ENCODE results near the gene RNF113B.

The RNF113B gene

DNA sequence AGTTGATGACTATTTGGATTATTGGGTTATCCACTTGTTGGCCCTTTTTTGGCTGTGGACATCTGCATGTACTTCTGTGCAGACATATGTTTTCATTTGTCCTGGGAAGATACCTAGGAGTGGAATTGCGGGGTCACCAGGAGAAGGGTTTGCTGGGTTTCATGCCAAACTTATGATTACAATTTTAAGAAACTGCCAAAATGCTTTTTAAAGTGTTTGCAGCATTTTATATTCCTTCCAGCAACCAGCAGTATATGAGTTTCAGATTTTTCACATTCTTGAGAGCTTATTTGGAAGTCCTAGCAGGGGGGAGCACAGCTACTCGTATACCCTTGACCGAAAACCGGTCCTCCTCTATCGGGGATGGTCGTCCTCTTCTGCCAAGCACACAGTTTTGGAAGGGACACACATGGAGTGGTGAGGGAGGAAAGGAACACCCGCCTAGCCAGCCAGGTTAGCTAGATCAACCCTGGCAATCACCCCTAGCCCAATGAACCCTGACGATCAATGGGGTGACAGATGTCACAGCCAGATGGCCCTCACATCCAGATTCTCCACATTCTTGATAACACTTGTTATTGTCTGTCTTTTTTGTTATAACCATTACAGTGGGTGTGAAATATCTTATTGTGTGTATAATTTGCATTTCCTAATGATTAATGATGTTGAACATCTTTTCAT lies 26.7 kb upstream of the RNF113B start:
- DNase-seq (ENCODE audit: low spot score): no peak

DNA sequence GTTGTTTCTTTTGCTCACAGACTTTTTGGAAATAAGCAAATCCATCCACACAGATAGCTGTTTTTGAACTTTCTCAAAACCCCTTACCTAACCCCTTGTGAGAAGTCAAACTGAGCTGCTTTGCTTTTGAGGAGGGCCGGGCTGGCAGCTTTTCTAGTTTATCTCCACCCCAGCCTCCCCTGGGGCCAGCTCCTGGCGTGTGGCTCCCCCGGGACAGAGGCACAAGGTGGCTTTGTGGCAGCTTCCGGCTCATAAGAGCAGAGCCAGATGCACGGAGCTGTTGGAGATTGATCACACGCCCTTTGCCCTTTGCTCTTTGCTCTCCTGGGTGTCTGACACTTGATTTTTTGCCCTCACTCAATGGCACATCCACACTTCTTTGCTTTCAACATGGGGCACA lies 24.9 kb upstream of the RNF113B start:
- peak; percentile 31 for DNase-seq (ENCODE audit: low spot score)

DNA sequence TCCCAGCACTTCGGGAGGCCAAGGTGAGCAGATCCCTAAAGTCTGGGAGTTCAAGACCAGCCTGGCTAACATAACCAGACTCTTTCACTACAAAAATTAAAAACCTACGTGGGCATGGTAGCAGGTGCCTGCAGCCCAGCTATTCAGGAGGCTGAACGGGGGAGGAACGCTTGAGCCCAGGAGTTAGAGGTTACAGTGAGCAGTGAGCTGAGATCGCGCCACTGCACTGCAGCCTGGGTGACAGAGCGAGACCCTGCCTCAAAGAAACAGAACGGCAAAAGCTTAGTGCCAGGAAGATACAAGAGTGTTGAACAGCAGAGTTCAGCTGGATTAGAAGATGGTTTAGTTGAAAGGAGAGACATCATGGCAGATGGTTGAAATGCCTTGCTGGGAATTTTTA lies 24.1 kb upstream of the RNF113B start:
- DNase-seq (ENCODE audit: low spot score): no peak

DNA sequence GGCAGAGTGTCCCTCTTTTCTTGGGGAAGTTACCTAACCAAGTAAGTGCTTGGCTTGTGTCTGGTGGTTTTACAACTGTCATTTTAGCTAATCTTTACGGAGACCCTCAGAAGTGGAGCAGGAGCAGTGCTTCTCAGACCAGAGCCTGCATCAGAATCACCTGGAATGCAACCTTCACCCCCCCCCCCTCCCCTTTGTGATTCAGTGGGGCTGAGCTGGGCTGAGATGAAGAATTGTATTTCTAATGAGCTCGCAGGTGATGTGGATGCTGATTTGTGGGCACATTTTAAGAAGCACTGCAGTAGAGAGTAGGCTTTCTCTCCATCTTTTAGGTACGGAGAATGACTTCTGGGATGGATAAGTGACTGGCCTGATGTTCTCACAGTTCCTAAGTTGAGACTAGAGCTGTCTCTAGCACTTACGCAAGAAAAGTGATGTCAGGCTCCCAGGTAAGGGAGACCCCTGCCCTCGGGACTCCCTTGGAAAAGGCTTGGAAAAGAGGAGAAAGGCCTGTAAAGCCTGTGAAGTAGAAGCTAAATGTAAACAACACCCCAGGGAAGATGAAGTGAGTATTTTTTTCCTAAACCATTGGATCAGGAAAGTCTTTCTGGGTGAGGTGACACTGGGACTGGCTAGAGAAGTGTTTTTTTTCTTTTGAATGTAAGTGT lies 23.3 kb upstream of the RNF113B start:
- DNase-seq (ENCODE audit: low spot score): no peak

DNA sequence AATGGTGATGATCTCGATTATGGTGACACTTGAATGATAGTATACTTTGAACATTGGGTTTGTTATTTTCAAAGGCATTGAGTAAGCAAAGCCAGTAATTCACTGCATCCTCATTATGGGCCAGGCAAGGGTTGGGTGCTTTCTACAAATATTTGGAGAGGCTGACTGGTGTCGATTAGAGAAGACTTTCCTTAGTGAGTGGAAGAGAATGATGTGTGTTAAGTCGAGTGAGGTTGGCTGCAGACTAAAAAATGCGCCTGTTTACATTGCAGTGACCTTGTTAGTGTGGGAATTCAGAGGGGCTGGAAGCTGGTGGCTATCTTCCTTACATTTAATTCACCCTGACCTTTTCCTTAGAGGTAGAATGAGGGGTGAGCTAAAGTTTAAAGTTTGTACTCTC lies 22.4 kb upstream of the RNF113B start:
- peak; percentile 32 for DNase-seq (ENCODE audit: low spot score)

DNA sequence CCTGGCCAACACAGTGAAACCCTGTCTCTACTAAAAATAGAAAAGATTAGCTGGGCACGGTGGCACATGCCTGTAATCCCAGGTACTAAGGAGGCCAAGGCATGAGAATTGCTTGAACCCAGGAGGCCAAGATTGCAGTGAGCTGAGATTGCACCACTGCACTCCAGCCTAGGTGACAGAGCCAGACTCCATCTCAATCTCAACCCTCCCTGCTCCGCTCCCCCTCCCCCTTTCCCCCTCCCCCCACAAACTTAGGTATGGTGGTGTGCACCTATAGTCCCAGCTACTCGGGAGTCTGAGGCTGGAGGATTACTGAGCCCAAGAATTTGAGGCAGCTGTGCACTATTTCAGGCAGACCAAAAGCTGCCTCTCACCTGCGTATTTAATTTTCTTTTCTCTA lies 21.6 kb upstream of the RNF113B start:
- no peak for DNase-seq (ENCODE audit: low spot score)

DNA sequence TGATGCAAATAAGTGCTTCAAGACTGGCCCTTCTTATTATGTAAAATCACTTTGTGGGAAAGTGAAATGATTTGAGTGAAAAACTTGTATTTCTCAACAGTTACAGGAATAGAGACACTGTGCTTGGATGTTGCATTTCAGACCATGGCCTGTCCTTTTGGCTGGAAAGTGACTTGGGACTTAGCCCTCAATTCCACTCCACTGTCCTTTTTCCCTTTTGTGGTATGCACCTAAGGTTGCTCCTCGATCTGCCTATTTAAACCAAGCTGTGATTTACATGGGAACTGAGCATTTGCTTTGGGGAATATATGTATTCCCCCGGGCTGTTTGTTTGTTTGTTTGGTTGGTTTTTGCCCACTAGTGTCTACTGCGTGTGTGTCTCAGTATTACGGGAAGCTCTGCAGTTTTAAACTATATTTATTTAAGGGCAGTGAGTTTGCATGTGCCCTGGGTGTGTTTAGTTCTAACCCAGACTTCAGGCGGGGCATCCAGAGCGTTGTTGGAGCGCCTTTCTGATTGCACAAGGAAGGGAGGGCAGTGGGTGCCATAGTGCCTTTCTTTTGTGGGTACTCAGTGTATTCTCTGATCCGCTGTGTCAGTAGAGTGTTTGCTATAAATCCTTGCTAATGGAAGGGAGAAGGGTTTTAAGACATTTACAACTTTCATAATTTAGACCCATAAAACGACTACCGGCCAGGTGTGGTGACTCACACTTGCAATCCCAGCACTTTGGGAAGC lies 18.2 kb upstream of the RNF113B start:
- DNase-seq (ENCODE audit: low spot score): no peak

DNA sequence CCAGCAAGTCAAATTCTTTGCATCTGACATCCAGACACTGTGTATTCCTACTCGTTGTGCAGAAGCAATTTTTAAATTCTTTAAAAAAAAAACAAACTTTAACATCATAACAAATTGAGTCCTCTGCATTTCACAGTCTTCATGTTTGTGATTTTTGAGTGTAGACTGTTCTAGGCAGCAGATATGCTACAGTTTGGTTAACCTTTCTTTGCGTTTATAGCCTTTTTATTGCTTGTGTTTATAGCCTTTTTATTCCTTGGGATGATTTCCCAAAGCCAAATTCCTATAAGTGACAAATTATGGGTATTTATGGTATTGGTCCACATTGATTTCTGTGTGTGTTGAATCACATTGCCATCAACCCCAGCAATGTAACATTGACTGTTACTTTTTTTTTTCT lies 14.9 kb upstream of the RNF113B start:
- DNase-seq (ENCODE audit: low spot score): no peak

DNA sequence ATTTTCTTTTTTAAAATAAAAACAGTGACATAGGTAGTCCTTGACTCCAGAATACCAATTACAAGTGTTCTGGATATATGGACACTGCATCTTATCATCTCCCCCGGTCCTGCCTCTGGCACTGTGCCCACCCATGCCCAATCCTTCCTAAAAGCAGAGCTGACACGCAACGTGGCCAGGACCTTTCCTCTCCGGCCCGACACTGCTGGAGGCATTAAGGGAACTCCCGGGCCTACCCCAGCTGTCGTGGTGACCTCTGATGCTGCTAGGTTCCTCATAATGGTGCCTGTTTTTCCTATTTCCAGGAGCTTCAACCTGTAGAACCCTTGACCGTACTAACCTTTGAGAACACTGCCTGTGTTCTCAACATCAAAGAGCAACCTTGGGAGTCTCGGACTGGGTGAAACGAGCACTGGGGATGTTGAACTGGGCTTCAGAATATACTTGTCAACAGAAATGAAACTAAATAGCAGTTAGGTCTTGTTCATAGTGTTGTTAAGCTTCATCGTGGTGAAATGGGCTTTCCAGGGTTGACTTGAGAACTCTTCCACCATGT lies 13.9 kb upstream of the RNF113B start:
- DNase-seq (ENCODE audit: low spot score): no peak

DNA sequence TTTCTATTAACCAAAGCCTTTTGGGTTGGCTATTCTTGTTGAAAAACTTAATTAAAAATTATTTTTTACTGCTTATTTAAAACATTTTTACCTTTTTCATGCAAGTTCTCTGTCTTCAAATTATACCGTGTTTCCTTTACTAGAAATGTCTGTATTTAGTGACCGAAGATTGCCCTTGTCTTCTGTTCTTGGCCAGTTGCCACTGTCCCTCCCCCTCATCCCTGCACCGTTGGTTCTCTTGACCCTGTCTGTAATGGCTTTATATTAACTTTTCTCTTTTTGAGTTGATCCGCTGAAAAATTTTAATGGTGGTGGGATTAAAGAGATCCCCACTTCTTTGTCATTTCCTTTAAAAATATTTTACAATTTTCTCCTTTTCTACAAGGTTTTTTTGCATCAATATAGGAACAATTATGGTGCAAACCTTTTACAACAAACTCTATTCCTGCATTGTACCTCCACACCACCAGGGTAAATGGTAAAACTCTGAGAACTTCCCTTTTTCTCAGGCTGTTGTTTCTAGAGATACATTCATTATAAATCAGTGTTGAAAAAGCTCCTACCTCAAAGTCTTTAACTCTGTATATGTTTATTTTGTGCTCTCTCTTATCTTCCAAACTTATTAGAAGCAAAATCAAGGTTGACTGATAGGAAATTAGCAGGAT lies 12.9 kb upstream of the RNF113B start:
- no peak for DNase-seq (ENCODE audit: low spot score)

DNA sequence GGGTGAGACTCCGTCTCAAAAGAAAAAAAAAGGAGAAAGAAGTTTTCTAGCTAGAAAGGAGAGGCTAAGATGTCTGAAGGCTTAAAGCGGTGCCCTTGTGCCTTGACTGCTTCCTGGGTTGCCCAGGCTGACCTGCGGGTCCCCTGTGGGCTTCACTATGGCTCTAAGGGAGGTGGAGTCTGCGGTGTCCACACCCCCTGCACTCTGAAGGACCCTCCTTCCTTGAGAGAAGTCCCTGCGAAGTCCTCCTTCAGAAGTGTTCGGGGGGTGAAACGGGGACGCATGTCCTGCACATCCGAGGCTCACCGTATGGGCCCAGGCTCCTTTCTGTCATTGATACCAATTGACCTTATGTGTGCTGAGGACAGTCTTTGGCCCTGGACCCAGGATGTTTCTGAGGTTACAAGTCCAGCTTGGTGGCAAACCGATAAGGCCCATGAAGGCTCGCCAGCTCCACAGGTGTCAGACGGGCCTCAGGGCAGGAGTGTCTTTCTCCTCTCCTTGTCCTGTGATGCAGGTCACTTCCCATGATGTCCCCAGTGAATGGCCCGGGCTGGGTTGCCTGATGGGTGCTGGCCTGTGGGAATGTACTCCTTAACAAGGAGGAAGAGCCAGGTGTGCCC lies 11.6 kb upstream of the RNF113B start:
- no peak for DNase-seq (ENCODE audit: low spot score)

DNA sequence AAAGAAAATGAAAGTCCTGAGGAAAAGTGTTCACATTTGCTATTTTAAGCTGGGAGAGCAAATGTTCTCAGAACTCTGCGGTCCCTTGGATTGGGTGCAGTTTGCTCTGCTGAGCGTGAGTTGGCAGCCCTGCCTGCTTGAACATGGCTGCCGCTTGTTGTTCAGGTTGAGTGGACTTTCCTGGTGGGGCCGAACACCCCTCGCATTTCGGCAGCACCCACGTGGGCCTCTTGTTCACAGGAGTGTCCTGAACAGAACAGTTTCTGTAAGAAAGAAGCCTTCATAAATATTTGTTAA lies 10.8 kb upstream of the RNF113B start:
- no peak for DNase-seq (ENCODE audit: low spot score)

DNA sequence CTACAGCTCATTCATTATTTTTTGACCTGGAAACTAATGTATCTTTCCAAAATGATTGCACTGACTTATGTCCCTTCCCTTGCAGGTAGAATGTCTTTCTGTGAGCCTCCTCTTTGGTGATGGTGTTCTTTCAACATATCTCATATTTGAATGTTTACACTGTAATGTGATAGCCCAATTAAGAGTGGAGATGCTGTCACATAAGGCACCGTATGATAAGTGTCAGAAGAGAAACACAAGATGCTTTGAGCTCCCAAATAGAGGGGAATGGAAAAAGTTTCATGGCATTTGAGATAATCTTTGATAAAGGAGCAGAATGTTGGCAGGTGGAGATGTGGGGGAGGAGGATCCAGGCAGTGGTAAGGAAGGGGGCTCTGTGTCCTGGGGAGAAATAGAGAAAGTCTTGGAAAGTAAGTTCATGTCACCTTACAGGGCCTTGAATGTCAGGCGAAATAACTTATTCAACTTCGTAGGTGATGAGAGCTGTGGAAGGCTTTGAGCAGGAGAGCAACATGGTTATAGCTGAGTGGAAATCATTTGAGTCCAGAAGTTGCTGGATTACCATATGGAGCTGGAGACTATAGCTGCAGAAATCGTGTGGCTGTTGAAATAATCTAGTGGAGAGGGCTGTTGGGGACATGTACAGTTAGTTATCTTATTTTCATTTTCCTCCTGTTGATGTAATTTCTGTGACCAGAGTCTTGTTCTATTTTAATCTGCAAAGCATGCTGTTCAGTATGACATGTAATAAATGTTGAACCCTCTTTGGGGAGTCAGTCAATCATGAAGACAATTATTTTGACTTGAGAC lies 10.3 kb upstream of the RNF113B start:
- no peak for DNase-seq (ENCODE audit: low spot score)

DNA sequence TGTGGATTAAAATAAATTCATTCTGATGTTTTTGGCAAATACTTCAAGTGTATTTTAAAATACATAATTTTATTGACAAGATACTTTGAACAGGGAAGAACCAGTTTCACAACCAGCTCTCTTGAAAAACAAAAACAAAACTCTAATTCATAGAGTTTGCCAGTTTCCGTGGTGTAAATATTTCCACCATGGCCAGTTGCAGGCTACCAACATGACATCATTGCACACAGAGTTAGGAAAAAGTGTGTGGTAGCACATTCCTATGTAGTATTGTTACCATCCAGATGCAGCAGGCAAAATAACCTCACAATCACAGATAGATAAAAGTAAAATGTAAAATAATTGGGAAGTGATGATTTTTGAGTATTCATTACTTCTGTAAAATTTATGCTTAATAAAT lies 7.7 kb upstream of the RNF113B start:
- no peak for DNase-seq (ENCODE audit: low spot score)

DNA sequence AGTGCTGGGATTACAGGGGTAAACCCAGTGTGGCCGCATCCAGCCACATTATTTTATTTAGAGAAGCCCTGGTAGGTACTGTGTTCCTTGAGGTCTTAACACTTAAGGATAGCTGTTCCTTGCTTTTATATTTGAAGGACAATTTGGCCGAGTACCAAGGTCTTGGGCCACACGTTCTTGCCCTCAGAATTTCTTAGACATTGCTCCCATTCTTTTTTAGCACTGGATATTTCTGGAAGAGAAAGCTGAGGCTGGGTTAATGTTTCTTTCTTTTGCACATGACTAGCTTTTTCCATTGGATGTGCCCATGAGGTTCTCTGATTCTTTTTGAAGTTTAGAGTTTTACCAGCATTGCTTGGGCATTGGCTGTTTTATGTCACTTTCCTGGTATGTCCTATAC lies 5.5 kb upstream of the RNF113B start:
- DNase-seq (ENCODE audit: low spot score): no peak

DNA sequence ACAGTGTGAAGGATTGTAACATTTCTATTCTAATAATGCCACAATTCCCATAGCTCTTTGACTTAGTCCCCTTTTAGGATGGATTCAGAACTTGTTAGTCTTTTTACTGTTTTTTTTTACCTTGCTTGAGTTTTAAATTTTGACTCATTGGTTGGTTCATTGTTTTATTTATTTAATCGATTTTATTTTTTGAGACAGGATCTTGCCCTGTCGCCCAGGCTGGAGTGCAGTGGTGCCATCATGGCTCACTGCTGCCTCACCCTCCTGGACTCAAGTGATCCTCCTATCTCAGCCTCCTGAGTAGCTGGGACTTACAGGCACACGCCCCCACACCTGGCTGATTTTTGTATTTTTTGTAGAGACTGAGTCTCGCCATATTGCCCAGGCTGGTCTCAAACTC lies 5.1 kb upstream of the RNF113B start:
- no peak for DNase-seq (ENCODE audit: low spot score)

DNA sequence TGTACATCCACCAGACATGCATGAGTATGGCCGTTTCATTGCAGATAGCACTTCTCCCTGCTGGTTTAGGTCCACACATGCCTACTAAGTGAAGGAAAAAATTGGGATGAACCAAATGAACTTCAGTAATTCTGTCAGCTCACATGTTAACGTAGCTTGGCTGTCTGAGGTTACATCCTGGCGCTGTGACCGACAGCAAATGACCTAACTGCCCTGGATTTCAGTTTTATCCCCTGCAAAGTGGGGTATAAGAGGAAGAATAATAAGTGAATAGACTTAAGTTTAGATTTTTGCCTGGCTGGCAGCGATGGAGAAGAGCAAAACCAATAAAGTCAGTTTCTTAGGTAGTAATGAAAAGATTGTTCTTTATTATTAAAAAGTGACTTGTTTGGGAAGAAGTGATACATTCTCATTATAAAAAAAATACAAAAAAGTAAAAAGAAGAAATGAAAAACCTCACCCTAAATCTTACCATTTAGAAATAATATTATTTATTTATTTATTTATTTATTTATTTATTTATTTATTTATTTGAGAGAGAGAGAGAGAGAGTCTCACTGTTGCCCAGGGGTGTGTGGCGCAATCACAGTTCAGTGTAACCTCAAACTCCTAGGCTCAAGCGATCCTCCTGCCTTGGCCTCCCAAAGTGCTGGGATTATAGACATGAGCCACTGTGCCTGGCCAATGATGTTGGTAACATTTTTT lies 4.2 kb upstream of the RNF113B start:
- no peak for DNase-seq (ENCODE audit: low spot score)

DNA sequence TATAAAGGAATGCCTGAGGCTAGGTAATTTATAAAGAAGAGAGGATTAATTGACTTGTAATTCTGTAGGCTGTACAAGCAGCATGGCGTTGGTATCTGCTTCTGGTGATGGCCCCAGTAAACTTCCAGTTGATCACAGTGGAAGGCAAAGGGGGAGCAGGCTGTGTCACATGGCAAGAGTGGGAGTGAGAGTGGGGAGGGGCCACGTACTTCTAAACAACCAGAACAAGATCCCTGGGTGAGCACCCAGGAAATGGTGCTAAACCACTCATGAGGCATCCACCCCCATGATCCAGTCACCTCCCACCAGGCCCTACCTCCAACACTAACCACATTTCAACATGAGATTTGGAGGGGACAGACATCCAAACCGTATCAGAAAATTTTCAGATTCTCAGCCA lies 3.0 kb upstream of the RNF113B start:
- DNase-seq (ENCODE audit: low spot score): no peak

DNA sequence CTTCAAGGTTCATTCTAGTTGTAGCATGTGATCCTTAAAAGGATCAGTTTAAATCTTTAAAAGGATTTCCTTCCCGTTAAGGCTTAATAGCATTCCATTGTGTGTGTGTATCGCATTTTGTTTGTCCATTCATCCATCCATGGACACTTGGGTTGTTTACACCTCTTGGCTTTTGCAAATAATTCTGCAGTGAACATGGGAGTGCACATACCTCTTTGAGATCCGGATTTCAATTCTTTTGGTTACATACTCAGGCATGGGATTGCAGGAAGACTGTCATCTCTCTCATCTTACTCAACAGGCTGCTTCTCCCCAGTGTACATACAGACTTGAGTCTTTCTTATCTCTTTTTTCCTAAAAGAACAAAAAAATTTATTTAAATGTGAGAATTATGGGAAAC lies 1.2 kb downstream of the RNF113B start:
- DNase-seq (ENCODE audit: low spot score): no peak

DNA sequence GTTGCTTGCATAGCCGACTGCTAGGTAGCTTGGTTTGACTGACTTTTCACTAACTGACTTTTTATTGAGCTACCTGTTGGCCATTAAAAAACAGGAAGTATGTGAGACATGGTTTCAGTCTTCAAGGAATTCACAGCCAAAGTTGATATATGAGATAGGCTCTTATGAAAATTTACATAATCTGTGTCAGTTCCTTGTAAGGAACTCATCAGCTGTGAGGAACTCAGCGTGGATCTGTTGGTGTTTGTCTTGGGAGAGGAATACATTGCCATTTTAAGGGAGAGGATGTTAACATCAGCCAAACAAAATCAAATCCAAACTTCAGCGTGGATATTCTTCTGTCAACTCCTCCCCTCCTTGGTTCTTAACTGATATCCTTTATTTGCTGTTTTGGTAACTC lies 2.0 kb downstream of the RNF113B start:
- no peak for DNase-seq (ENCODE audit: low spot score)

DNA sequence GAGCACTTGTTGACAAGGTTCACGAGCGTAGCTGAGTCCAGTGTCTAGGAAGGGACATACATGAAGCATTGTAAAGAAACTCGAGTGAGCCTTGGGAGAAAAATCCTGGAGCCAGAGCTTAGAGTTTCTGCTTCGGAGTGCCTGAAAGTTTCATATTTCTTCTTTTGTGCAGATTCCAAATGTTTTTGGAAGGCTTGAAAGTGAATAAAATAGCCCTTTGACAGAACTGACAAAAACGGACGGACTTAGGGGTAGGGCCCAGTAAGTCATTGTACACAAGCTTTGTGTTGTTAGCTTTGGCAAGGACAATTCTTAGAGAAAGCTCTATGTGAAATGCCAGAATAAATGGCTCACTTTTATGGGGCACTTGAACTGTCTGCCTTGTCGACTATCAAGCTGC lies 2.8 kb downstream of the RNF113B start:
- no peak for DNase-seq (ENCODE audit: low spot score)
